OCI-LY3 (cell line): ENCODE results near the gene NOCT.

Experiments
- EZH2phosphoT487 ChIP-seq: fragments of 200-600 bp; shearing (Covaris generic); IDR thresholded peaks from 2 replicates; pipeline ENCODE4 v1.6.1; 2018; ENCODE audit warnings: antibody characterized with exemption, mixed run types, low read depth
- TF ChIP-seq, protein P1 (sequence below): fragments of 200-600, 300-600 bp; sonication (generic); IDR thresholded peaks from 2 replicates; pipeline ENCODE4 v1.5.1; 2014; ENCODE audit warnings: antibody characterized with exemption, low read length, low read depth

GRCh38 chr4:138981930-138982390, 33.6 kb upstream of the NOCT start:
- TF ChIP-seq, protein P1, sequence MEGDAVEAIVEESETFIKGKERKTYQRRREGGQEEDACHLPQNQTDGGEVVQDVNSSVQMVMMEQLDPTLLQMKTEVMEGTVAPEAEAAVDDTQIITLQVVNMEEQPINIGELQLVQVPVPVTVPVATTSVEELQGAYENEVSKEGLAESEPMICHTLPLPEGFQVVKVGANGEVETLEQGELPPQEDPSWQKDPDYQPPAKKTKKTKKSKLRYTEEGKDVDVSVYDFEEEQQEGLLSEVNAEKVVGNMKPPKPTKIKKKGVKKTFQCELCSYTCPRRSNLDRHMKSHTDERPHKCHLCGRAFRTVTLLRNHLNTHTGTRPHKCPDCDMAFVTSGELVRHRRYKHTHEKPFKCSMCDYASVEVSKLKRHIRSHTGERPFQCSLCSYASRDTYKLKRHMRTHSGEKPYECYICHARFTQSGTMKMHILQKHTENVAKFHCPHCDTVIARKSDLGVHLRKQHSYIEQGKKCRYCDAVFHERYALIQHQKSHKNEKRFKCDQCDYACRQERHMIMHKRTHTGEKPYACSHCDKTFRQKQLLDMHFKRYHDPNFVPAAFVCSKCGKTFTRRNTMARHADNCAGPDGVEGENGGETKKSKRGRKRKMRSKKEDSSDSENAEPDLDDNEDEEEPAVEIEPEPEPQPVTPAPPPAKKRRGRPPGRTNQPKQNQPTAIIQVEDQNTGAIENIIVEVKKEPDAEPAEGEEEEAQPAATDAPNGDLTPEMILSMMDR = peak; percentile 11
- no peak for TF ChIP-seq EZH2phosphoT487
